GM10847 (cell line): ENCODE results near the gene ERC2.

Source experiments
- POLR2A ChIP-seq: IDR thresholded peaks from 2 replicates; pipeline ENCODE4 v1.6.1; 2011; ENCODE audit not compliant: insufficient read length; ENCODE audit errors: extremely low read depth

ERC2 gene

DNA sequence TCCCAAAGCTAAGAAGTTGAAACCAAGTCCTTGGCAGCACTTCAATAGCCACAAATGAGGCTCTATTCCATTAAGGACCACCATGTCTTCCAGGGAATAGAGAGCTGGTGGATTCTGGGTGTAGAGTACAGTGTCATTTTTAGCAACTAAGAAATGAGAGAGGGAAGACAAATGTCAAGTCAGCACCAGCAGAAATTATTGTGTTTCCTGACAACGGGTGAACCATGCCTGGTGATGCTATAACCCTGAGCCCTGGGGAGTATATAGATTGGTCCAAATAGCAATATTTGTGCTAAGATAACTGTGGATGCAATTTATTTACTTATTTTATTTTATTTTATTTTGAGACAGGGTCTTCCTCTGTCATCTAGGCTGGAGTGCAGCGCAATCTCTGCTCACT is 675.5 kb downstream of the ERC2 start:
- no peak for TF ChIP-seq POLR2A

DNA sequence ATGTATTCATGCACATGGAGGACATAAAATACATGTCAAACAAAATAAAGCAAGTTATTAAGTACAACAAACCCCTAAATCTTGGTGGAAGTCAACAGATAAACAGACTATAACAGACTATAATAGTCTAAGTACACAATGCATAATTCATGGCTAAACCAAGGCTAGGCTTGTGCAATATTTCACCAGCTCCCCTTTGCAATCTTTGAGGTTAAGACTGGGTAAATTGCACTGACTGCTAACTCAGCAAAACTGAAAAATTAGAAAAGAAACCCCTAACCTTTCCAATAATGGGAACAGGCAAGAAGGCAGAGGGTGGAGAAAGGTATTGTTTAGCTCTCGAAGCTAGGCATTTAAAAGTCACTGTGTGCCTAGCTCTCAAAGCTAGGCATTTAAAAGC is 676.3 kb downstream of the ERC2 start:
- TF ChIP-seq POLR2A: no peak

DNA sequence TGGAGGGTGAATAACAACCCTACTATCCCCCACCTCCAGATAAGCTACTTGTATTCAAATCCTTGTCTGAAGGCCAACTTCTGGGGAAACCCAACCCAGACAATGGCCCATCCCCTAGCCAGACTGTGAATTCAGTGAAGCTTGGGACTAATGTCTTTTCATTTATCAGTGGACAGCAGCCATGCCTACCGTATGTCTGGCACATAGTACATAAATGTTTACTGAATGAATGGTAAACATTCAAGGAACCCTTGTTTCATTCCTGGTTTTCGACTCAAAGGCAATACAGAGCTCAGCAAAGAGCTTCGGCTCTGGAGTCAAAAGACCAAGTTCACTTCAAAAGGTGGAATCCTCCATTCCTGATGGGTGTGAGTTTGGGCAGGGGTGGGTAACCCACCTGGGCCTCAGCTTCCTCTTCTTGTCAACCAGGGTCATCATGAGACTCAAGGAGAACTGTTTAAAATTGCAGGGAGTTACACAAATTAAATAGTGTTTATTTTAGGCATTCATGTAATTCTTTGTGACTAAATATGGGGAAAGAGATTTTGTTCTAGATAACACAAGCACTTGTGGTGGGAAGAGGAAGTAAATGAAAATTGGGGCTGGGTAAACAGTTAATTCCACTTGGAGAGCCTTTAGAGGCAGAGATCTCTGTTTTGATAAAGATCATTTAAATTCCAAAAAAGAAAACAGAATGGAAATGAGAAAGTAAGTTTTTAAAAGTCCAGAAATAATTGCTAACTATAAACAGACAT is 677.5 kb downstream of the ERC2 start:
- no peak for TF ChIP-seq POLR2A

DNA sequence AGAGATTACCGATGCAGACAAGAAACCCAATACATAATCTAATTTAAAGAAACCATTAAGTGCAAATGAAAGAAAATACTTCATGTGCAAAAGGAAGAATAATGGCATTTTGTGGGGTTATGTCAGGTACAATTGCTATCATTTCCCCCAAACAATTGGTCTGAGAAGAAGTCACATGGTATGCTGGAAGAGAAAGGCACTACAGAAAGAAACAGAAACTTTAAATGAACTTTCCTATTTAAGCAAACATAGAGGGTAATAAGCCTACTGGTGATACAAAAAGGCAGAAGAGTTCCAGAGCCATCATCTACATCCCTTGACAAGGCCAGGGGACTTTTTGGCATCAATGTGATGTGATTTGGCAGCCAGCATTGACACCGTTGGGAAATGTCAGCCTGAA is 678.8 kb downstream of the ERC2 start:
- TF ChIP-seq POLR2A: no peak

DNA sequence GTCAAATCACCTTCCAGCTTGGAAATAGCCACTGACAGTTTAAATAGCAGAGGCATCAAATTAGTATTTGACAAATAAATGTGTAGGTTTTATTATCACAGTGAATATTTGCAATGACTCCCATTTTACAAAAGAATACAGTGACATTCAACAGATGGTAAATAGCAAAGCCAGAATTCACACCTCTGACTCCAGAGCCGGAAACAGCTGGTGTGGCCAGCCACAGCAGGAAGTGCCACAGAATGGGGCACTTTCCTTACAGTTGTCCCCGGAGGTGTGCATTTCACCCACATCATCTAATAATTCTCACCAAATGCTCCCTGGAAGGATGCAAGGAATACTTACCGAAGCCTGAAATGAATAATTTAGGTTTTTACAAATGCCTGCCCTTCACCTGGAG is 685.5 kb downstream of the ERC2 start:
- no peak for TF ChIP-seq POLR2A

DNA sequence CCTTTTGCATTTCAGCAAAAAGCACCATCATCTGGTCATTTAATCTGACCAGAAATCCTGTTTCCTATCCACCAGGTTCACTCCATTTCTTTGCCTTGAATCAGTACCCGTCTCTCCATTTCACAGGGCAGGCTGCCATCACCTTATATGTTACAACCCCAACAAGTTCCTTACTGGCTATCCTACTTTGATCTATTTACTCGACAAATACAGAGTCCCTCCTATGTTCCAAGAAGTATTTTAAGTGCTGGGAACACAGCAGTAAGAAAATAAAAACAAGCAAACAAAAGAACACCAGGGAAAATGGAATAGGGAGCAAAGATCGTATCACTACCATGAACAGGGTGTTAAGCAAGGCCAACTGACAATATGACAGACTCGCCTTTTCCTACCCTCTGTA is 685.9 kb downstream of the ERC2 start:
- TF ChIP-seq POLR2A: no peak

DNA sequence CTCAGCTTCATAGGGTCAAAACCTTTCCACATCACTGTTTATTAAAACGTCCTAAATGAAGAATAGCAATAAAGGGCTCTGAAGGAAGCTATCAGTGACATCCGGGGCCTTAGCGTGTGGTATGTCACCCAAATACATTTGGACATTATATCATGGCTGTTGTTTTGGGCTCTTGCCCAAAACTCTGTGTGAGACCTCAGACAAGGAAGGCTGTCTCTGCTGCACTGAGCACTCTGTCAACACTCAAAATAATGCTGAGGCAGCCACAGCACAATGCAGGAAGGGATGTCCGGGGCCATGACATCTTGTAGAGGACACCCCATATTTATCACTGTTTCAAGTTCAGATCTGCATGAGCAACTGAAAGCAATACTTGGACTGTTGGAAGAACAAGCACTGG is 687.4 kb downstream of the ERC2 start:
- TF ChIP-seq POLR2A: no peak

DNA sequence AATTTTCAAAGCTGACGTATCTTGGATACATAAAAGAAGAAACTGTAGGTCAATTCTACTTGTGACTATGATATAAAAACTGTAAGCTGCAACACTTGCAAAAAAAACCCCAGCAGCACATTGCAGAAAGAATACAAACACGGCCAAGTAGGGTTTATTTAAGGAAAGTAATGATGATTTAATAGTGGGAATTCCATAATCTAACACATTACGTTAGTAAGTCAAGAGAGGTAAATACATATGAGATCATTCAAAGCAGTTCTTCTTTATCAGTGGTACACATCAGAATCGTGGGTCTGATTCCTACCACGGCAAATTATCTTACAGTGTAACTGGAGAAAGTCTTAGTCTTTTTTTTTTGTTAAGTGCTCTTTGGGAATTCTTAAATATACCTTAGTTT is 688.7 kb downstream of the ERC2 start:
- TF ChIP-seq POLR2A: no peak

DNA sequence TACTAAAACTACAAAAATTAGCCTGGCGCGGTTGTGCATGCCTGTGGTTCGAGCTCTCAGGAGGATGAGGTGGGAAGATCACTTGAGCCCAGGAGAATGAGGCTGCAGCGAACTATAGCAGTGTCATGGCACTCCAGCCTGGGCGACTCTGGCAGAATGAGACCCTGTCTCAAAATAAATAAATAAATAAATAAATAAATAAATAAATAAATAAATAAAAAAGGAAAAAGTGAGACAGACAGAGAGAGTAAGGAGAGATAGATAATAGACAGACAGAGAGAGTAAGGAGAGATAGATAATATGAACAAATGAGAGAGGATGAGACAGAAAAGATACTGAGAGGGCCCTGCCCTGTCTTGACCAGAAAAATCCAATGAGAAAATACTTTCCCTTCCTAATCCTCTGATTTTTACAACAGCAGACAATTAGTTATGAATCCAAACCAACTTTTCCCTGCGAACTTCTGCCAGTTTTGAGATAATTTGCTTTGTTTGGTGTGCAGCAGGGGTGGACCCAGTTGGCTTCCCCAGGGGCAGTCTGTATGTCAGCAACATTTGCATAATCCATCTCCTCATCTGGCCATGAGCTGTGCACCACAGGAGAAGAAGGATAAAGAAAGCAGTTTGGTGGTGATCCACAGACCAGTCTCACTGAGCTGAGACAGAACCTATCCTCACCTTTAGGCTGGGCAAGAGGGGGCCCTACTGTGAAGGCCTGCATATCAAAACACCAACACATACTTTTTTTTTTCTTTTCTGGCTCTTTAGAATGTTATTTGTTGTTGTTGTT is 692.7 kb downstream of the ERC2 start:
- TF ChIP-seq POLR2A: no peak

DNA sequence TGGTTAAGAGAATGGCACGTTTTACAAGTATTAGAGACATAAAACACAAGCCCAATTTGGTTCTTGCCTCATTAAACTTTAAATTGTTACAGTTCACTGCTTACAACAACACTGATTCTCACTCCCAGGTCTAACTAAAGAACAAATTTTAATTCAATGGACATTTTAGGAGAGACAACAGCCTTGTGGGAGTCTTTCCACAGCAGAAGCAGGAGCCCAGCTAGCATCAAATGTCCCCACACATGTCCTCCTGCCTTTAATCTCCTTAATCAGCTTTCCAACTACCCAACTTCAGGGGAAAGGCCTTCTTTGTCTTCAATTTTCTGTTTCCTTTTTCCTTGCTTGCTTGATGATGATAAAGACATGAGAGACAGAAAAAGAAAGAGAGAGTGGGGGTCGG is 693.4 kb downstream of the ERC2 start:
- no peak for TF ChIP-seq POLR2A

DNA sequence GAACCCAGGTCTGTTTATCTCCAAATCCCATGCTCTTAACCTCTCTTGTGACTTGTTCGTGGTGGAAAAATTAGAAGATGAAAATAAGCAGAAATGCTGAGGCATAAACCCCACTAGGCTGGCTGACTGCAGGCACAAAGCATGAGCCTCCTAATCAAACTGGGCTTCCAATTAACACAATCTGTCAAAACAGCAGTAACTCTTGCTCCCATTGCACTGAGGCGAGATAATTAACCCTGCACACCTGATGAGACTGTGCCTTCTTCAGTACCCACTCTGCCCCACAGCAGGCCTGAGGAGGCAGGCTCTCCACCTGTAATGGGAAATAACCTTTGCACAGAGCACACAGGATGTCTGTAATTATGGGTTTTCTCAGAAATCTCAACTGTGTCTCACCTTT is 696.8 kb downstream of the ERC2 start:
- no peak for TF ChIP-seq POLR2A

DNA sequence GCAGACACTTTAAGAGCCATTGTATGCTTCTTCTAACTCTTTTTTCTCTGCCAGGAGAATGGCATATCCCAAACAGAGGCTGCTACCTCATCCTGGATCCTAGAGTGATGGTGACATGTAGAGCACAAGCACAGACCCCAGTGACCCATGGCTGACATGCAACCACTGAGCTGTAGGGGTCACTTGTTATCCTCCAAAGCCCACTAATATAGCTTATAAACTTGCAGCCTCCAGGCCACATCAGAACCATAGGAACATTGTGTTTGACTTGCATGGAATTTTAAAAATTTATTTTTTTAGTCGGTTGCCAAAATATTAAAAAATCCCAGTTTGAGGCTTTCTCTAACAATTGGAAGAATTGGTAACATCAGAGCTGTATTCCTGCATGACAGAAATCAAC is 698.2 kb downstream of the ERC2 start:
- no peak for TF ChIP-seq POLR2A

DNA sequence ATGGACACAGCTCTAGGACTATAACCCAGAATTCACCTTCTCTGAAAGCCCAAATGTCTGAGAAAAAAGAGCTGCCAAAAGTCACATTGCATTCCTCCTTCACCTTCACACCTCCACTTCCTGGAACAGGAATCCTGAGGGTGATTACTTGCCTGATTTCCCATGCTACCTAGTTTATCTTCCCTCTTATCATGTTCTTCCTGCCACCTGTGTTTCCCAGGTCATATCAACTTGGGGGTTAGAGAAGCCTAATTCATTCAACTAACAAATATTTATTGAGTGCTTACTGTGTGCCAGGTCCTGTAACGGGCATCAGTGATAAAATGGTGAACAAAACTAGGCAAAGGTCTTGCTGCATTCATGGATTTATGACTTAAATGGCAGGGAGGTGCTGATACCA is 701.5 kb downstream of the ERC2 start:
- TF ChIP-seq POLR2A: no peak

DNA sequence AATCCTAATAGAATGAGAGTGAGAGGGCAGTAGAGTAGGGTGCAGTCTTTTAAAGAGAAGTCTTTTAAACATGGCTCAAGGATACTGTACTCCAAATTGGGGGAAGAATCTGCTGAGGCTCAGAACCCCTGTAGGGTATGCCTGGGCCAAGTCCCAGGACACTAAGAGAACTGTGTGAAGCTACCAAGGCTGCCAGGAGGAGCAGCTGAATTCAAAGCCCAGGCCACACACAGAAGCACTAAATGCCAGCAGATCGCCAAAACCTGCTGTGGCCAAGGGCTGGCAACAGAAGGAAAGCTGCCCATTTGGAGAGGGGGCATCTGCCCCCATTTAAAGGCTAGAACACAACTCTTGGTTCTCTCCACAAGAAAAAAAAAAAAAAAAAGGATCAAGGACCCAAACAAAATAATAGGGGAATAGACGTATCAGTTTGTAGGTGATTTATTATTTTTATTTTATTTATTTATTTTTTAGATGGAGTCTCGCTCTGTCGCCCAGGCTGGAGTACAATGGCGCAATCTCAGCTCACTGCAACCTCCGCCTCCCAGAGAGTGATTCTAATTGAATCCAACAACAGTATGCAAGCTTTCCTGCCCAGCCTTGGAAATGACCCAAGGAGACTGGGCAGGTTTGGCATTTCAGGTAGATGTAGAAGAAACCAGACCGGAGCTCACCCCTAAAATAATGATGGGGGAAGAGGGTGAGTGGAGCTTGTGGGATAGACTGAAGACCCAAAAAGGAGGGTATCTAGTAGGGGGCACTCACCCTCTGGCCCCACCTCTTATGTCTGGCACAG is 702.2 kb downstream of the ERC2 start:
- TF ChIP-seq POLR2A: no peak

DNA sequence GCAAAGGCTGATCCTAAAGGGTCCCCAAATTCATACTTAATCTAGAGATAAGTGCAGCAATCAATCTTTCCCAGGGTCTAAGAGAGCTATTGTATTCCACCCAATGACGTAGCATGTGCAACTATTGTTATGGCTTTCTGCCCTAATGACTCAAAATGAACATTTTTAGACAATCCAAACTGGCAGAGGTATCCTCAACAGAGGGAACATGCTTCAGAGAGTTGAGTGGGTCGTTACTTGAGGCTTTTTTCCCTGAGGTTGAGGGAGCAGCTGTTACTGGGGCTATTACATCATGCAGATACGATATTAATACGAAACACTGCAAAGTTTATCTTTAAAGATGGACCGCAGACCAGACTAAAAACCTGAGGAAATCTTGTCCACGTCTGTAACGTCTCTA is 702.9 kb downstream of the ERC2 start:
- TF ChIP-seq POLR2A: no peak

DNA sequence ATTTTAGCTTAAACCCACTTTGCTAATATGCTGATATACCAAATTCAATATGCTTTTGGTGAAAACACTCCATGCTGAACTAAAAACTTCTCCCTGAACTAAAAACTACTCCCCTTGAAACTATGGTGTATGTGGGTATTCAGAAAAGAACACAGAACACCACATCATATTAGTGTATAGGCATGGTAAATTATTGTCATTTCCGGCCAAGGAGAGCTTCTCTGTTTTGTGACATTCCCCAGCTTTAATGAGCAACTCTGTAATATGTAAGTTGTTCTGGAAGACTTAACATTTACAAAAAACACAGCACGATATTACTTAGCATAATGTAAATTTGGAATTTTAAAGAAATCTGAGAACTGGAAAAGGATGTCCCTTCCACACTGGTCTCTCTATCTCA is 711.3 kb downstream of the ERC2 start:
- no peak for TF ChIP-seq POLR2A
